GM19025 (cell line): Measurements from ENCODE around the gene RPL13.
"Not testable (repeated sequence)": the region's sequence is repeated elsewhere in the genome, so short reads cannot be mapped to it uniquely, and the experiment has no call there.

Source experiments
- ATAC-seq: cut with Tn5 transposase; IDR thresholded peaks from one replicate; pipeline ENCODE4 v1.9.1; 2021; ENCODE audit warnings: mild to moderate bottlenecking, low read depth, moderate library complexity; ENCODE audit not compliant: unreplicated experiment

Gene RPL13

GRCh38 chr16:89575247-89576152 is 15.0 kb downstream of the RPL13 start, which contains the start of gene CPNE7:
TSS of gene CPNE7 (plus strand) at chr16:89575758. CDS start at chr16:89575898, 140 bp downstream.
- ATAC-seq = no peak

- no peak for ATAC-seq
Observed at GRCh38 chr16:89576153-89577054, 15.9 kb downstream of the RPL13 start.

- ATAC-seq = no peak
Observed at GRCh38 chr16:89577055-89577759, 16.7 kb downstream of the RPL13 start.

GRCh38 chr16:89579351-89579750 is 18.9 kb downstream of the RPL13 start:
- ATAC-seq = no peak

- ATAC-seq = no peak
Observed at GRCh38 chr16:89581045-89581695, 20.7 kb downstream of the RPL13 start.

GRCh38 chr16:89581861-89582563 is 21.5 kb downstream of the RPL13 start:
- no peak for ATAC-seq

- no peak for ATAC-seq
Observed at GRCh38 chr16:89582614-89583196, 22.2 kb downstream of the RPL13 start.

GRCh38 chr16:89583197-89583894 is 22.9 kb downstream of the RPL13 start:
- ATAC-seq = no peak

GRCh38 chr16:89583895-89584644 is 23.6 kb downstream of the RPL13 start:
- no peak for ATAC-seq

GRCh38 chr16:89584768-89585549 is 24.5 kb downstream of the RPL13 start:
- no peak for ATAC-seq

- no peak for ATAC-seq
Observed at GRCh38 chr16:89586218-89586617, 25.7 kb downstream of the RPL13 start.

GRCh38 chr16:89586853-89587252 is 26.4 kb downstream of the RPL13 start:
- no peak for ATAC-seq

- not testable (repeated sequence) for ATAC-seq
Observed at GRCh38 chr16:89587676-89588075, 27.2 kb downstream of the RPL13 start.

GRCh38 chr16:89588413-89589109 is 28.1 kb downstream of the RPL13 start:
- no peak for ATAC-seq

GRCh38 chr16:89589241-89589926 is 28.9 kb downstream of the RPL13 start:
- no peak for ATAC-seq

GRCh38 chr16:89593841-89594240 is 33.4 kb downstream of the RPL13 start:
- ATAC-seq = no peak
